KG1 (cell line): ENCODE measurements around the gene COPB2.

Experiments used
- DNase-seq: peaks from one replicate; lab custom pipeline; 2025; lab: John Stamatoyannopoulos, UW

Gene COPB2

GRCh38 chr3:139307601-139308555 is 81.6 kb downstream of the COPB2 start:
- DNase-seq = no peak
